ENCODE measurements around the gene FAM8A1.

- TF ChIP-seq POLR2AphosphoS5 (IDR thresholded peaks at IDR 0.05; ENCODE audit: low read depth, low read length) (no peak), REST (IDR thresholded peaks at IDR 0.05; ENCODE audit: insufficient read depth in 1 of 2, low read depth in 2 of 2, low read length in 2 of 2) (no peak), SIN3A (IDR thresholded peaks at IDR 0.05; ENCODE audit: borderline replicate concordance, insufficient read depth, low read length) (no peak), TAF1 (IDR thresholded peaks at IDR 0.05; ENCODE audit: borderline replicate concordance, insufficient read depth, low read length) (no peak)
Measured at GRCh38 chr6:17629824-17630510, 29.9 kb downstream of the FAM8A1 start.

Measured in PFSK-1 (cell line).